Measurements from ENCODE around the gene HIF3A. TPM values are rescaled to one million over a fixed set of nuclear protein-coding genes. Genes with fewer than 3 reads are reported as not detected.

The HIF3A gene
- total RNA-seq, 1 experiment from 2014 or later, result 0.98 TPM

GRCh38 chr19:46319613-46320012 is 22.8 kb downstream of the HIF3A start:
- no peak overlapping the region for H3K27ac ChIP-seq (ENCODE audit: low read depth, low read length)
- H2AFZ ChIP-seq (ENCODE audit: low read depth, low read length, poor library complexity, severe bottlenecking), result no peak overlapping the region
- ATAC-seq, result no peak
- BruUV-seq (replicated peaks), result no TSS peak
- peaks cover 0 to 4% of the 10 kb centered on the region in 2 experiments; a peak in 2 of 4 replicates for H3K4me1 ChIP-seq (ENCODE audit: control insufficient read depth in 1 of 2, insufficient read depth in 2 of 2, low read length in 2 of 2)
- no peaks in the 10 kb centered on the region for H3K9me2 ChIP-seq (ENCODE audit: insufficient read depth)
- H3K36me3 ChIP-seq (ENCODE audit: control insufficient read depth in 1 of 2, insufficient read depth in 2 of 2, low read length in 2 of 2), result no peaks in the 10 kb centered on the region
- H3K9ac ChIP-seq (ENCODE audit: low read length), result no peak overlapping the region
- H3K79me2 ChIP-seq (ENCODE audit: insufficient read depth, low read length), result no peaks in the 10 kb centered on the region
- intact Hi-C loops (cut with micrococcal nuclease), result no loop called here
- no peak overlapping the region for H3K4me3 ChIP-seq (replicated peaks in 1 of 2; ENCODE audit: low read depth in 1 of 2, low read length in 2 of 2)
- no peaks in the 10 kb centered on the region for H3K9me3 ChIP-seq (ENCODE audit: control insufficient read depth in 1 of 2, insufficient read depth in 1 of 2, low read depth in 1 of 2, low read length in 2 of 2)
- ChIA-PET CTCF (no interaction called here), POLR2A (interaction anchor here (1.0 kb wide), 1 partner anchor 20 kb away, joined by 5 read pairs; no protein-coding TSS in a partner anchor), RAD21 (ENCODE audit: low non-redundant PET in 1 of 2, low total read pairs in 2 of 2, uncharacterized antibody in 2 of 2, unreplicated experiment in 2 of 2) (no interaction called here)
- no peak for DNase-seq (ENCODE audit: low read depth, low spot score)
- no peaks in the 10 kb centered on the region for H3K27me3 ChIP-seq (ENCODE audit: insufficient read depth, low read length)
- TF ChIP-seq ZFX (IDR thresholded peaks at IDR 0.05) (no peak), REST (IDR thresholded peaks at IDR 0.05; ENCODE audit: low read depth) (no peak), SP1 (IDR thresholded peaks at IDR 0.05; ENCODE audit: low read depth) (no peak), SIN3A (IDR thresholded peaks at IDR 0.05; ENCODE audit: low read depth) (no peak), POLR2A (IDR thresholded peaks at IDR 0.05; ENCODE audit: borderline replicate concordance, extremely low read depth, insufficient read depth, insufficient read length) (no peak)
- TF ChIP-seq, protein P1, sequence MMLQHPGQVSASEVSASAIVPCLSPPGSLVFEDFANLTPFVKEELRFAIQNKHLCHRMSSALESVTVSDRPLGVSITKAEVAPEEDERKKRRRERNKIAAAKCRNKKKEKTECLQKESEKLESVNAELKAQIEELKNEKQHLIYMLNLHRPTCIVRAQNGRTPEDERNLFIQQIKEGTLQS (IDR thresholded peaks at IDR 0.05), result no peak
- H3K4me2 ChIP-seq (ENCODE audit: low read length), result no peak overlapping the region
- no peaks in the 10 kb centered on the region for H4K20me1 ChIP-seq (ENCODE audit: insufficient read depth)

- Histone ChIP-seq H3K9ac (ENCODE audit: low read length) (no peak overlapping the region), H3K4me1 (ENCODE audit: control insufficient read depth in 1 of 2, insufficient read depth in 2 of 2, low read length in 2 of 2) (peaks cover 0 to 4% of the 10 kb centered on the region in 2 experiments; a peak in 2 of 4 replicates), H3K9me3 (ENCODE audit: control insufficient read depth in 1 of 2, insufficient read depth in 1 of 2, low read depth in 1 of 2, low read length in 2 of 2) (peaks cover 0 to 2% of the 10 kb centered on the region in 2 experiments; a peak in 1 of 4 replicates), H2AFZ (ENCODE audit: low read depth, low read length, poor library complexity, severe bottlenecking) (no peak overlapping the region), H3K4me2 (ENCODE audit: low read length) (no peak overlapping the region), H3K4me3 (replicated peaks in 1 of 2; ENCODE audit: low read depth in 1 of 2, low read length in 2 of 2) (no peak overlapping the region), H3K79me2 (ENCODE audit: insufficient read depth, low read length) (no peaks in the 10 kb centered on the region), H3K36me3 (ENCODE audit: control insufficient read depth in 1 of 2, insufficient read depth in 2 of 2, low read length in 2 of 2) (no peaks in the 10 kb centered on the region), H3K9me2 (ENCODE audit: insufficient read depth) (no peaks in the 10 kb centered on the region), H3K27ac (ENCODE audit: low read depth, low read length) (no peak overlapping the region), H4K20me1 (ENCODE audit: insufficient read depth) (no peaks in the 10 kb centered on the region), H3K27me3 (ENCODE audit: insufficient read depth, low read length) (no peaks in the 10 kb centered on the region)
- CTCF ChIA-PET, result no interaction called here
- DNase-seq (ENCODE audit: low read depth, low spot score) (no peak), ATAC-seq (no peak)
- intact Hi-C loops (cut with micrococcal nuclease), result no loop called here
- RAD21 ChIA-PET (ENCODE audit: low non-redundant PET in 1 of 2, low total read pairs in 2 of 2, uncharacterized antibody in 2 of 2, unreplicated experiment in 2 of 2), result no interaction called here
- no TSS peak for BruUV-seq (replicated peaks)
- POLR2A ChIA-PET, result no interaction called here
- TF ChIP-seq ELF1 (IDR thresholded peaks at IDR 0.05; ENCODE audit: borderline replicate concordance, low read depth) (no peak), ZFX (IDR thresholded peaks at IDR 0.05) (no peak), EZH2phosphoT487 (IDR thresholded peaks at IDR 0.05; ENCODE audit: borderline replicate concordance) (no peak), FOSL1 (IDR thresholded peaks at IDR 0.05; ENCODE audit: low read depth) (no peak), CEBPB (IDR thresholded peaks at IDR 0.05; ENCODE audit: low read depth) (no peak)
- TF ChIP-seq, protein P2, sequence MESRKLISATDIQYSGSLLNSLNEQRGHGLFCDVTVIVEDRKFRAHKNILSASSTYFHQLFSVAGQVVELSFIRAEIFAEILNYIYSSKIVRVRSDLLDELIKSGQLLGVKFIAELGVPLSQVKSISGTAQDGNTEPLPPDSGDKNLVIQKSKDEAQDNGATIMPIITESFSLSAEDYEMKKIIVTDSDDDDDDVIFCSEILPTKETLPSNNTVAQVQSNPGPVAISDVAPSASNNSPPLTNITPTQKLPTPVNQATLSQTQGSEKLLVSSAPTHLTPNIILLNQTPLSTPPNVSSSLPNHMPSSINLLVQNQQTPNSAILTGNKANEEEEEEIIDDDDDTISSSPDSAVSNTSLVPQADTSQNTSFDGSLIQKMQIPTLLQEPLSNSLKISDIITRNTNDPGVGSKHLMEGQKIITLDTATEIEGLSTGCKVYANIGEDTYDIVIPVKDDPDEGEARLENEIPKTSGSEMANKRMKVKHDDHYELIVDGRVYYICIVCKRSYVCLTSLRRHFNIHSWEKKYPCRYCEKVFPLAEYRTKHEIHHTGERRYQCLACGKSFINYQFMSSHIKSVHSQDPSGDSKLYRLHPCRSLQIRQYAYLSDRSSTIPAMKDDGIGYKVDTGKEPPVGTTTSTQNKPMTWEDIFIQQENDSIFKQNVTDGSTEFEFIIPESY (IDR thresholded peaks at IDR 0.05; ENCODE audit: extremely low read depth, insufficient replicate concordance, low read length), result no peak
These were observed 23.7 kb downstream of the HIF3A start for GRCh38 chr19:46320559-46320958.

All from HCT116 (cell line).